ENCODE results near the gene CNKSR3.

GRCh38 chr6:154441995-154442310, 68.5 kb downstream of the CNKSR3 start:
- no peak for TF ChIP-seq RAD21 (IDR thresholded peaks at IDR 0.05; ENCODE audit: low read depth)
- TF ChIP-seq MAX (IDR thresholded peaks at IDR 0.05): no peak
- TF ChIP-seq TAF1 (IDR thresholded peaks at IDR 0.05; ENCODE audit: low read depth): no peak
- TF ChIP-seq NFIC (IDR thresholded peaks at IDR 0.05): no peak
- no peak for TF ChIP-seq REST (IDR thresholded peaks at IDR 0.05; ENCODE audit: low read depth)
- TF ChIP-seq EP300 (IDR thresholded peaks at IDR 0.05; ENCODE audit: borderline replicate concordance): no peak
- no peak for TF ChIP-seq TEAD4 (IDR thresholded peaks at IDR 0.05)
- no peak for TF ChIP-seq FOXM1 (IDR thresholded peaks at IDR 0.05; ENCODE audit: borderline replicate concordance, low read depth)
- TF ChIP-seq TCF12 (IDR thresholded peaks at IDR 0.05; ENCODE audit: low read depth): no peak
- TF ChIP-seq CREB1 (IDR thresholded peaks at IDR 0.05; ENCODE audit: low read depth): no peak
- TF ChIP-seq EGR1 (IDR thresholded peaks at IDR 0.05): no peak
- no peak for TF ChIP-seq YY1 (IDR thresholded peaks at IDR 0.05; ENCODE audit: low read depth)
